ENCODE results near the gene CCDC102B.
"Not testable (repeated sequence)": the region's sequence is repeated elsewhere in the genome, so short reads cannot be mapped to it uniquely, and the experiment has no call there.

Gene CCDC102B

GRCh38 chr18:68984342-68984741 is 186.5 kb downstream of the CCDC102B start:
- no peak for DNase-seq

- DNase-seq: no peak
These were observed 187.4 kb downstream of the CCDC102B start for GRCh38 chr18:68985172-68985820.

- DNase-seq: peak in 1 of 2 donors; percentile 21
These were observed 193.4 kb downstream of the CCDC102B start for GRCh38 chr18:68991286-68991685.

GRCh38 chr18:68992719-68993482 is 195.0 kb downstream of the CCDC102B start:
- no peak for DNase-seq

- DNase-seq: no peak
These were observed 197.8 kb downstream of the CCDC102B start for GRCh38 chr18:68995675-68996074.

- no peak for DNase-seq
These were observed 200.0 kb downstream of the CCDC102B start for GRCh38 chr18:68997845-68998244.

- no peak for DNase-seq
These were observed 202.5 kb downstream of the CCDC102B start for GRCh38 chr18:69000366-69000765.

- no peak for DNase-seq
These were observed 204.4 kb downstream of the CCDC102B start for GRCh38 chr18:69002233-69002632.

- not testable (repeated sequence) for DNase-seq
These were observed 208.3 kb downstream of the CCDC102B start for GRCh38 chr18:69006212-69006611.

- no peak for DNase-seq
These were observed 210.7 kb downstream of the CCDC102B start for GRCh38 chr18:69008538-69008937.

- no peak for DNase-seq
These were observed 223.4 kb downstream of the CCDC102B start for GRCh38 chr18:69021211-69021805.

GRCh38 chr18:69022426-69022825 is 224.5 kb downstream of the CCDC102B start:
- no peak for DNase-seq

GRCh38 chr18:69031571-69031970 is 233.7 kb downstream of the CCDC102B start:
- no peak for DNase-seq

GRCh38 chr18:69032009-69032408 is 234.1 kb downstream of the CCDC102B start:
- DNase-seq: no peak

- DNase-seq: no peak
These were observed 237.9 kb downstream of the CCDC102B start for GRCh38 chr18:69035756-69036155.

- DNase-seq: no peak
These were observed 246.3 kb downstream of the CCDC102B start for GRCh38 chr18:69044215-69044614.

- no peak for DNase-seq
These were observed 266.2 kb downstream of the CCDC102B start for GRCh38 chr18:69064063-69064462.

- no peak for DNase-seq
These were observed 269.2 kb downstream of the CCDC102B start for GRCh38 chr18:69067048-69067447.

- DNase-seq: no peak
These were observed 273.8 kb downstream of the CCDC102B start for GRCh38 chr18:69071680-69072079.

- no peak for DNase-seq
These were observed 284.0 kb downstream of the CCDC102B start for GRCh38 chr18:69081846-69082245.

- no peak for DNase-seq
These were observed 284.6 kb downstream of the CCDC102B start for GRCh38 chr18:69082499-69082898.

- DNase-seq: no peak
These were observed 288.1 kb downstream of the CCDC102B start for GRCh38 chr18:69085951-69086350.

- no peak for DNase-seq
These were observed 291.1 kb downstream of the CCDC102B start for GRCh38 chr18:69088973-69089372.

GRCh38 chr18:69097349-69097748 is 299.5 kb downstream of the CCDC102B start:
- DNase-seq: no peak

Measured in hippocampal formation (tissue), 2 donors.